ENCODE measurements around the gene PLEKHA7.
A peak's percentile ranks its signal among the peaks of the same experiment; 100 is the strongest.

Gene PLEKHA7

GRCh38 chr11:16811136-16812020 lies 202.8 kb downstream of the PLEKHA7 start:
- no peak for DNase-seq (ENCODE audit: low read depth in 2 of 2)

DNA sequence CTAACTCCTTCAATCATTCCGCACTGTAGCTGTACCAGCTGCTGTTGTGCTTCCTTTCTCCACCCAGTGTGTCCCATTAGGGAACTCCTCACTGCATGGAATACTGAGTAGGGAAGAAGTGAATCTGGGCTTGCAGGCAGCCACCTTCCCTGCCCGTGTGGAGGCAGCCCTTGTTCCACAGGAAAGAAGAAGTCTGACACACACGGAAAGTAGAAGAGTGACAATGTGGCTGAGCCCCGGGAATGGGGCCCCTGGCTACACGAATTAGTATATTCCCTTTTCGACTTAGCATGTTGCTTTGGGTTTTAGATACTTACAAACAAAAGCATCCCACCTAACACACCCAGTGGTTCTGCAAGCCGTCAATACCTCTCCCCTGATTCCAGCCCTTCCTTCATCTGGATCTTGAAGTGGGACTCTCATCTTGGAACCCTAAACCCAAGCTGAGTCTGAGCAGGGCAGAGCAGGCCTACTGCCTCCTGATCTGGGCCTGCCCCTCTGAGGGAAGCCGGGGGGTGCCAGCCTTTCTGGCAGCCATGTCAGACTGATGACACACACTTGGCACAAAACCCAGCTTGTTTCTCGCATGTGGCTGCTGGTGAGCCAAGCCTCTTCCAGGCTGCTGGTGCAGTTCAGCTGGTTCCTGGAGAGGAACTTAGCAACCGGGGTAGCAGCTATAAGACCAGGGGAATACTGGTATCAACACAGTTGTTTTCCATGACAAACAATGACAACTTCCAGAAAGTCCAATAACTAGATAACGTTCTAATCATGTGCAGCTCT lies 204.1 kb downstream of the PLEKHA7 start:
- no peak for DNase-seq (ENCODE audit: low read depth in 2 of 2)

DNA sequence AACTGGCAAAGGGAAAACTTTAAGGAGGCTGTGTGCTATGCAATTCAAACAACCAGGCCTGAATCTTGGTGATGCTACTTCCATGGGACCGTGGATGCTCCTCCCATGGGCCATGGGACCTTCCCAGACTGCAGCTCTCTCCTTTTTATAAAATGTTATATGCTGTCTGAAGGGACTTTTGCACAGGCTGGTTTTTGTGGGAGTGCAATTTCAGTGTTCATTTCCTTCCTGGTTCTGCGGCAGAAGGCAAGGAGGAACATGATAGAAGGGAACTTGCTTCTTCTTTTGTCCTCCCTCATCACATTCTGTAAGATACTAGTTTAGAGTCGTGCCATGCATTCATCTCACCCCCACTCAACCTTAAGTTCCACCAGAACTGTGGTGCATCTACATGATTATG lies 206.9 kb downstream of the PLEKHA7 start:
- no peak for DNase-seq (ENCODE audit: low read depth in 2 of 2)

- no peak for DNase-seq (ENCODE audit: low read depth in 2 of 2)
Observed at GRCh38 chr11:16806791-16807190, 207.4 kb downstream of the PLEKHA7 start.

DNA sequence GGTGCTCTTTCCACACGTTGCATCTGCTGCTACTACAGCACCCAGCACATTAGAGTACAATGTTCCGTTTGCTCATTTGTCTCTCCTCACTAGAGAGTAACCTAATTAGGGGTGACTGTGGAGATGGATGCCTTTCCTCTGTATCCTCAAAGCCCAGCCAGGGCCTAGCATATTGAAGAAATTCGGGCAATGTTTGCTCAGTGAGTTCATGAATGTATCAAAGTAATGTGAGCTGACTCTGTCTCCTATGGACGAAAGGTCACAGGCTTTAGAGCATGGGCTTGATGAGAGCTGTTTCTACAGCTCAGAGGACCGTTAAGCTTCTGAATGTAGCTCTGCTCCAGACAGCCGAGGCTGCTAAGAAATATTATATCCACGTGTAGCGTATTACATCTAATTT lies 208.3 kb downstream of the PLEKHA7 start:
- no peak for DNase-seq (ENCODE audit: low read depth in 2 of 2)

DNA sequence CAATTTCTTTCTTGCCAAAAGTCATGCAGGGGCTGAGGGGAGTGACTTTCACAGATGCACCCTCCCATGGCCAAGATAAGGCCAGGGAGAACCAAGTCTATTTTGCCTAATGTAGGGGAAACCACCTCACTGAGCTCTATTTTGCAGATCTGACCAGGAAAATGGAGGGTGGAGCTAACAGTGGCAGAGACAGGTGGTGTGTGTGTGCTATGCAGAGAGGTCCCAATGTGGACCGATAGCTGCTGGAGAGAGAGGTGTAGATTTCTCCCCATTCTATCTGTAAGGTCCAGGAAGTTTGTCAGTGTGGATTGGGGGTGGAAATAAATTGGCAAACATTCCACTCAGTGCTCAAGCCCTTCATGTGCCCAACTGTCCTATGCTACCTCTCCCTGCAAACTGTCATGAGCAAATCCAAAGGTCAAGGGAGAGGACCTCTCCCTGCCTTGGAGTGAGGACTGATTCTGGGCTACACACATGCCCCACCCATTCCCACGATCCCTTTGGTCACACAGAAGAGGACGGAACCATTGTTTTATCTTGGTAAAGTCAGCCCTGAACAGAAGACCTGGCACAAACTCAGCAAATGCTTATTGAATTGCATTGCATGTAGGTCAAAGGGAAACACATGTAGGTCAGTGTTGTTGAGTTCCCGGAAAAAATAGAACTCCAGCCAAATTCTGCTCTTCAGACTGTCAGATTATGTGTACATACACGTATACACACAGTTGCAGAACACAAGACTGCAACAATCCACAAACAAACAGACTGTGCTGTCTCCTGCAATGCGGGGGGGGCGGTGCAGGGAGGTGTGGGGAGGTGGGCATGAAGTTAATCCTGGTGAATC lies 209.9 kb downstream of the PLEKHA7 start:
- no peak for DNase-seq (ENCODE audit: low read depth in 2 of 2)

DNA sequence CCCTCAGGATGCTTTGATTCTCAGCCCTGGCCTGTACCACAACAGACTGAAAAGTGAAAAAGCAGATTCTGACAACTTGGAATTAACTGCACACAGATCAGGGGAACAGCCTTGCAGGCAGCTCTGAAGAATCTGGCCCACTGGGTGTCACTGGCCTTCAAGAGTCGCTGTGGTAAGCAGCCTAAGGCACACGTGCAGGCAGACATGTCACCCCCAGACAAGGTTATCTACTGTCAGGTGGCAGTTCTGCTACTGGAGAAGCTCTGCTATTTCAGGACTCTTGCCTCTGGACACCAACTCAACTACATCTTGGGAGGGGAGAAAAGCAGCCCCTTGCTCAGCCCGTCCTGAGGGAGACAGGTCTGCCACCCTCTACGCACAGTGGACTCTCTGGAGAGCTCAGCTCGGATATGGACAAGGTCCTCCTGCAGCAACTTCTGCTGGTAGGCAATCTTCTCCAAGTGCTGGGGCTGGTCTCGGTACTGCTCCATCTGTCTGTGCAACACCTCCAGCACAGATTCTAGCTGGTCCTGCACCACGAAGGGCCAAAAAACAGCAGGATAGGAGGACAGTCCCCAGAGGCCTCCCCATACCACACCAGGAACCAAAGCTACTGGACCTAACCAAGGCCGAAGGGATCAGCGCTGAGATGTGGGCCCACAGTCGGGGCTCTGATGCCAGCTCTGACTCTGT lies 212.8 kb downstream of the PLEKHA7 start:
- no peak for DNase-seq (ENCODE audit: low read depth in 2 of 2)

DNA sequence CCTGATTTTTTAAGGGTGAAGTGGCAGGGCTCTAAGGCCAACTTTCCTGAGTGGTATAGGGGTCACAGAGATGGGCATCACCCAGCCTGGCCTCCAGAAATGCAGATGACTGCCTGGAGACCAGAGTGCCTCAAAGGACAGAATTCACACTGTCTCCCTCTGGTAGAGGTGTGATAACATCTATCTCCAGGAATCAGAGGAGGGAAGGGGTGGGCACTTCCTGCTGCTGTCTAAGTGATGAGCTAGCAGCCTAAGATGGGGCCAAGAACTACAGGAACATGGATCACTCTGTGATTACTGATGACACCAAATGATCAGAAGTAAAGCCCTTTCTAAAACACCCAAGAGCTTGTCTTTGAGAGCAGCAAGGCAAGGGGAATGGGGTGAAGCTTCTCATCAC lies 213.8 kb downstream of the PLEKHA7 start:
- DNase-seq (ENCODE audit: low read depth in 2 of 2) = no peak

- DNase-seq (ENCODE audit: low read depth in 2 of 2) = no peak
Observed at GRCh38 chr11:16799890-16800289, 214.3 kb downstream of the PLEKHA7 start.

DNA sequence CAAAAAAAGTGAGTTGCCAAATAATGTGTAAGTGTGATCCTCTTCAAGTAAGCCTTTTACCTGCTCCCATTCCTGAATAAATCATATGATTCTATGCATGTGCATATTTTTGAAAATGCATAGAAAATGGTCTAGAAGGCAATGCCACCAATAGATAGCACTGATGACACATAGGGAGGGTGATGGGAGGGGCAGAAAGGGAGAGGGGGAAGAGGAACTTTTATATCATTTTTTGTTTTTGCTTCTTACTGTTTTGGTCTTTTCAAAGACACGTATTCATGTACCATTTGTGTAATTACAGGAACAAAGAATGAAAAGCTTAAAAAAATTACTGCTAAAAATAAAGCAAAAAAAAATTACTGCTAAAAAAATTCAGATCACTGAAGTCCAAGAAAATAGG lies 215.0 kb downstream of the PLEKHA7 start:
- no peak for DNase-seq (ENCODE audit: low read depth in 2 of 2)

DNA sequence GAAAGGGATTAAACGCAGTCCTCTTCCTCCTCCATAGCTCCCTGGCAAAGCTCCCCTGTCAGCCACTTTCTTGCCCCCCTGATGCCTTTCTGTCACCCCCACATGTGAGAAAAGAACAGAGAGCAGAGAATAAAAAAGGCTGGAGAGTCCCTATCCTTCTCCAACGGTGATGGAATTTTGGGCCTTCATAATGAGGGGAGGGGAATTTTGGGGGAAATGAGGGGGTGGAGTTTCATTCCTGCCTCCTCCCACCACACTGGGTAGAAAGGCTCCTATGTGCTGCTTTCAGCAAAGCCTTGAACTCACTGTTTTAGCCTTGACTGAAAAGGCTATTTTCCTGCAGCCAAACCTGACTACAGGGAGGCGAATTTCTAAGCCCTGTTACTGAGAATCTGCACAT lies 216.4 kb downstream of the PLEKHA7 start:
- DNase-seq (ENCODE audit: low read depth in 2 of 2) = no peak

DNA sequence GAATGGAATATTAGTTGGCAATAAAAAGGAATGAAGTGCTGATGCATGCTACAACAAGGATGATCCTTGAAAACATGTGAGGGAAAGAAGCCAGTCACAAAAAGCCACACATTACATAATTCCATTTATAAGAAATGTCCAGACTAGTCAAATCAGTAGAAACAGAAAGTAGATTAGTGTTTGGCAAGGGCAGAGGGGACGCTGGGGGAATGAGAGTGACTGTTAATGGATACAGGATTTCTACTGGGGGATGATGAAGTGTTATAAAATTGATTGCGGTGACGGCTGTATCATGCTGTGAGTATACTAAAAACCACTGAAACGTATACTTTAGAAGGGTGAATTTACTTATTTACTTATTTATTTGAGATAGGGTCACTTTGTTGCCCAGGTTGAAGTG lies 217.9 kb downstream of the PLEKHA7 start:
- DNase-seq (ENCODE audit: low read depth in 2 of 2) = no peak

GRCh38 chr11:16795146-16795545 lies 219.1 kb downstream of the PLEKHA7 start:
- no peak for DNase-seq (ENCODE audit: low read depth in 2 of 2)

DNA sequence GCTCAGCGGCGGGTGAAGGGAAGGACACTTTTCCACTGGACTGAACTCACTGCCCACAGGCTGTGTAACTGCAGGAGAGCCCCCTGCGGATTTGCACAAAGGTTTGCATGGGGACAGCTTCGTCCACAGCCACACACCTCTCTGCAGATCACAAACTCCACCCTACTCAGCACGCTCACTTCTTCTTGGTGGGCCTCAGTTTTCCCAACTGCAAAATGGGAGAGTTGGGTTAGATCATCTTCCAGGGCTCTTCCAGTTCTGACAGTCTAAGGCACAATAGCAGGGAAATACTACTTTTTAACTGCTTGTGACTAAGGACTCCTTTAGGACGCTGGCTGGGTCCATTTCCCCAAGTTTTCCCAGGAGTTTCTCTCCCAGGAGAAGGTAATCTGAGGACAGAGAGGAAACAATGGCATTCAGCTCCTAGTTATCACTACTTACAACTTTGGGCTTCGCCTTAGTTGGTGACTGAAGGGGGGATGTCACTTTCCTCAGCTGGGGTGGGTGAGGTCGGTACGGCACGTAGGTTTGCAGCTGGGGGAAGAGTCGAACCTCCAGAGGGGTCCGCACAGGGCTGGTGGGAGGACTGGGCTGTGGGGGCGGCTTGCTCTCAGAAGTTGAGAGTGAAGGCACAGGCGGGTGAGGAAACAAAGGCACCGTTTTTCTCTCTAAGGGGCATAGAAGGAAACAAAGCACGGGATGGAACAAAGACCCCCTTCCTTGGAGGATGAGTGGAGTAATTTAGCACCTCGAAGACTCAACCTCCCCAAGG lies 220.0 kb downstream of the PLEKHA7 start:
- DNase-seq (ENCODE audit: low read depth in 2 of 2) = no peak

DNA sequence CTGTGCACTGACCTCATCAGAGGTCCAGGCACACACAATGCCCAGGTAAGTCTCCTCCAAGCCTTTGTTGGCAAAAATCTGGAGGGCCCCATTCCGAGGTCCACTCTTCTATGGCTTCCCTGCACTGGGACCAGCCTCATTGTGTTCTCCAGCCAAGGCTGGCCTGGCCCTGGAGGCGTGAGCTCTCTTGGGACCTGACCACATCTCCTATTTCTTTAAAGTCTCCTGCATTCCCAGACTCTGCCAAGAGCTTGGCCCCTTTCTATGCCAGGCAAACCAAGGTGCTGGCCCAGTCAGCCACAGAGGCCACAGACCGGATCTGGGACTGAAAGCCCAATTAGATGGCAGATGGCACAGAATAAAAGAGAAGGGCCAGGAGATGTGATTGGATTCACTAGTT lies 220.7 kb downstream of the PLEKHA7 start:
- DNase-seq (ENCODE audit: low read depth in 2 of 2) = no peak

DNA sequence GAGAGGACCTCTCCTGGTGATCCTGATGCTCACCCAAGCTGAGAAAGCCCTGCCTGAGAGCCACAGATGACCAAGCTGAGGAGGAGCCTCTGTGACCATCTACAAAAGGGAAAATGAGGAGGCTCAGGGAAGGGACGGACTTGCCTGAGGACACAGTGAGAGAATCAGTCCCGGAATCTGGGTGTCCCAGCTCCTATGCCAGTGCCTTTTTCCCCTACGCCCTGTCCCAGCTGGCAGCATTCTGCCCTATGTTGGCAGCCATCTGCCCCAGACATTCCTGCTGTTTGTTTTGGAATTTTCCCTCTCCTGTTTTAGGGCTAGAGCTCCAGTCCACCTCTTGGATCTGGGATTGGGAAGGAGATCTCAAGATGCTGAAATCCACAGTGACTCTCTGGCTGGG lies 221.2 kb downstream of the PLEKHA7 start:
- DNase-seq (ENCODE audit: low read depth in 2 of 2) = no peak

DNA sequence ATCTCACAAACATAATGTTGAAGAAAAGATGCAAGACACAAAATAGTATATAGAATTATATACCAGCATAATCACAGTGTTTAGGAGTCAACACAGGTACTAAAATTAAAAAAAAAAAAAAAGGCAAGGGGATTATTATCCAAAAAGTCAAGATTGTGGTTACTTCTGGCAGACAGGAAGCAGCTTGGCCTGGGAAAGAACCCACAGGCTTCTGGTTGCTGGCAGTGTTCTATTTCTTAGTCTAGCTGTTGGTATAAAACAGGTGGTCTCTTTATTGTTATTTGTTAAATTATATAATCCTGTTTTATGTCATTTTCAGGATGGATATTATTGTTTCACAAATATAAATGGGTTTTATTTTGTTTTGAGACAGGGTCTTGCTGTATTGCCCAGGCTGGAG lies 221.8 kb downstream of the PLEKHA7 start:
- DNase-seq (ENCODE audit: low read depth in 2 of 2) = no peak

DNA sequence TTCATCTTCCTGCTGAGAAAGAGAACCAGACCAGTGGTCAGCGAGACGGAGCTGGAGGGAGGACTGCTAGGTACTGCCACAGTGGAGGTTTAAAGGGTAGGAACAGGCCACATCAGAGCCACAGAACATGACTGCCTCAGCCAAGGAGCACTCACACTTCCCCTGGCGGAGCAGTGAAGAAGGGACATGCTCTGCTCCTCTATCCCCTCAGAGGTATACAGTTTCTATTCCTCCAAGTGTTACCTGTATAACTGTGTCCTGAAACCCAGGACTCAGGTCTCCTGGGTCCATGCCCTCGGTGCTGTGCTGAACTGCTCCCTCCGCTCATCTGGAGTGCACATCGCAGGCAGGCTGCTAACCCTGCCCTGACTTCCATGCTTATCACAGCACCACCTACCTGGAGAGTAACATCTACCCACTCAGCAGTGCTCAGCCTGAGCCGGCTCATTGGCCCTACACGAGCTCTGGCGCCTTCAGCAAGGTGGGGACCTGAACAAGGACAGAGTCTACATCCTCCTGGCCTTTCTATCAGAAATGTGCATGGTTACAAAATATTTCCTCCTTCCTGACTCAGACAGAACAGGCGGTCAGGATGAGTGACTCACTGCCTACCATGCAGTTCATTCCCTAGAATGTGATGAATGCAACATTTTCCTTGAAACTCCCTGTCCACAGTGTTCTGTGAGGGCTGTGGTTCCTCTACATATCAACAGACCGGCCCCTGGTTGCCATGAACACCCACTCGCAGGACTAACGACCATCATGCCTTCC lies 222.8 kb downstream of the PLEKHA7 start:
- DNase-seq (ENCODE audit: low read depth in 2 of 2) = peak; percentile 69 to 77

- no peak for DNase-seq (ENCODE audit: low read depth in 2 of 2)
Observed at GRCh38 chr11:16790486-16791190, 223.6 kb downstream of the PLEKHA7 start.

Data from fibroblast of skin of left biceps (primary cell).